GM12873 (cell line): ENCODE results near the gene IL6R.

Source experiments
- TF ChIP-seq, protein P1 (sequence below): IDR thresholded peaks from 2 replicates; pipeline ENCODE4 v1.5.1; 2012; ENCODE audit warnings: low read depth, mild to moderate bottlenecking, moderate library complexity, low read length, control low read depth; ENCODE audit not compliant: insufficient read depth; ENCODE audit errors: missing control alignments

The IL6R gene

GRCh38 chr1:154410185-154410827, 5.2 kb downstream of the IL6R start:
- TF ChIP-seq, protein P1, sequence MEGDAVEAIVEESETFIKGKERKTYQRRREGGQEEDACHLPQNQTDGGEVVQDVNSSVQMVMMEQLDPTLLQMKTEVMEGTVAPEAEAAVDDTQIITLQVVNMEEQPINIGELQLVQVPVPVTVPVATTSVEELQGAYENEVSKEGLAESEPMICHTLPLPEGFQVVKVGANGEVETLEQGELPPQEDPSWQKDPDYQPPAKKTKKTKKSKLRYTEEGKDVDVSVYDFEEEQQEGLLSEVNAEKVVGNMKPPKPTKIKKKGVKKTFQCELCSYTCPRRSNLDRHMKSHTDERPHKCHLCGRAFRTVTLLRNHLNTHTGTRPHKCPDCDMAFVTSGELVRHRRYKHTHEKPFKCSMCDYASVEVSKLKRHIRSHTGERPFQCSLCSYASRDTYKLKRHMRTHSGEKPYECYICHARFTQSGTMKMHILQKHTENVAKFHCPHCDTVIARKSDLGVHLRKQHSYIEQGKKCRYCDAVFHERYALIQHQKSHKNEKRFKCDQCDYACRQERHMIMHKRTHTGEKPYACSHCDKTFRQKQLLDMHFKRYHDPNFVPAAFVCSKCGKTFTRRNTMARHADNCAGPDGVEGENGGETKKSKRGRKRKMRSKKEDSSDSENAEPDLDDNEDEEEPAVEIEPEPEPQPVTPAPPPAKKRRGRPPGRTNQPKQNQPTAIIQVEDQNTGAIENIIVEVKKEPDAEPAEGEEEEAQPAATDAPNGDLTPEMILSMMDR: no peak

DNA sequence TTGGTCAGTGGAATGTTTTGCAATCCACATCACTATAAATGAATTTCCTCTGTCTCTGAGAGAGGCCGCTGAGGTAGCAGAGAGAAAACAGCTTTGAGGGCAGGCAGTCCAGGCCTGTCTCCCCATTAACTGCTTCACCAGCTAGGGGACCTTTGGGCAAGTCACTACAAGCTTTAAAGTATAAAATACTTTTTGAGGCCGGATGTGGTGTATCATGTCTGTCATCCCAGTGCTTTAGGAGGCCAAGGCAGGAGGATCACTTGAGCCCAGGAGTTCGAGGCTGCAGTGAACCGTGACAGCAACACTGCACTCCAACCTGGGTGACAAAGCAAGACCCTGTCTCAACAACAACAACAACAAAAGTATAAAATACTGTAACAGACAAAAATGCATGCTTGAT, 6.4 kb downstream of the IL6R start:
- TF ChIP-seq, protein P1: no peak

DNA sequence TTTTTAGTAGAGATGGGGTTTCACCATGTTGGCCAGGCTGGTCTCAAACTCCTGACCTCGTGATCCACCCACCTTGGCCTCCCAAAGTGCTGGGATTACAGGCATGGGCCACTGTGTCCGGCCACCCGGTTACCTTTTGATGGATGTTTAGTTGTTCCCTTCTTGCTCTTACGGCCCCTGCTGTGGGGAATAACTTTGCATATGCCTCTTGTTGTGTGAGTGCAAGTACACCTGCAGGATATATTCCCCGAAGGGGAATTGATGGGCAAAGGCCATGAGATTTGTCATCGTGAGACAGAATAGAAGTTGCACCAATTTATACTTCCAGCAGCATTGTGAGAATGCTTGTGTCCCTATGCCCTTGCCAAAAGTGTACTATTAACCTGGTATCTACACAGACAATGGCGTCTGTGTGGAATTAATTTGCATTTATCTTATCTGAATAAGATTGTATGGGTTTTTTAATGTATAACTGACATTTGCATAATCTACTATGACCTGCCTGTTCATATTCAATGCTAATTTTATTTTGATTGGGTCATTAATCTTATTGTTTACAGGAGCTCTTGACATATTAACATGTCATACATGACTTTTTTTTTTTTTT, 8.1 kb downstream of the IL6R start:
- TF ChIP-seq, protein P1: no peak

- TF ChIP-seq, protein P1: no peak
Measured at GRCh38 chr1:154414606-154415005, 9.5 kb downstream of the IL6R start.

GRCh38 chr1:154416471-154417337, 11.6 kb downstream of the IL6R start:
- TF ChIP-seq, protein P1: no peak

- TF ChIP-seq, protein P1: no peak
Measured at GRCh38 chr1:154417338-154417608, 12.1 kb downstream of the IL6R start.
